ENCODE data around the gene TNFSF4. TPM values are rescaled to one million over a fixed set of nuclear protein-coding genes. Genes with fewer than 3 reads are reported as not detected.

Gene TNFSF4, protein sequence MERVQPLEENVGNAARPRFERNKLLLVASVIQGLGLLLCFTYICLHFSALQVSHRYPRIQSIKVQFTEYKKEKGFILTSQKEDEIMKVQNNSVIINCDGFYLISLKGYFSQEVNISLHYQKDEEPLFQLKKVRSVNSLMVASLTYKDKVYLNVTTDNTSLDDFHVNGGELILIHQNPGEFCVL
- 0.15 and 0.31 TPM in 2 replicates for total RNA-seq (2022)
- percentile 27 among the genes with signal in this experiment for Bru-seq, nascent RNA
- percentile 25 among the genes with signal in this experiment for BruChase-seq, experiment 1, labeled RNA remaining after a 6-hour chase
- BruChase-seq, experiment 2, labeled RNA remaining after a 2-hour chase = percentile 24 among the genes with signal in this experiment
- long read RNA-seq = 0 reads

- Mint-ChIP-seq H3K4me1 (ENCODE audit: low read depth, unreplicated experiment) (peaks cover 32% of the 10 kb centered on the region), H3K27me3 (ENCODE audit: unreplicated experiment) (no peaks in the 10 kb centered on the region), H3K9me3 (ENCODE audit: low read depth, unreplicated experiment) (no peaks in the 10 kb centered on the region), H3K27ac (ENCODE audit: unreplicated experiment) (no peak within 1 kb of the TSS), H3K36me3 (ENCODE audit: insufficient read depth, unreplicated experiment) (no peaks in the 10 kb centered on the region), H3K4me3 (ENCODE audit: low read depth, unreplicated experiment) (no peak within 1 kb of the TSS)
- no peak for DNase-seq
- BruUV-seq (replicated peaks) = no TSS peak
- no peak for TF ChIP-seq CTCF (IDR thresholded peaks at IDR 0.05; ENCODE audit: unreplicated experiment)
- intact Hi-C loops (cut with micrococcal nuclease; ENCODE audit: unreplicated experiment) = no loop called here
- CTCF ChIA-PET = interaction anchor here (0.6 kb wide), 1 partner anchor 612 kb away, joined by 3 read pairs; no protein-coding TSS in a partner anchor
Measured at GRCh38 chr1:173206816-173207568, at the start of gene TNFSF4. TSS of gene TNFSF4 (minus strand) at chr1:173207331. CDS start at chr1:173207176, 155 bp downstream.

DNA sequence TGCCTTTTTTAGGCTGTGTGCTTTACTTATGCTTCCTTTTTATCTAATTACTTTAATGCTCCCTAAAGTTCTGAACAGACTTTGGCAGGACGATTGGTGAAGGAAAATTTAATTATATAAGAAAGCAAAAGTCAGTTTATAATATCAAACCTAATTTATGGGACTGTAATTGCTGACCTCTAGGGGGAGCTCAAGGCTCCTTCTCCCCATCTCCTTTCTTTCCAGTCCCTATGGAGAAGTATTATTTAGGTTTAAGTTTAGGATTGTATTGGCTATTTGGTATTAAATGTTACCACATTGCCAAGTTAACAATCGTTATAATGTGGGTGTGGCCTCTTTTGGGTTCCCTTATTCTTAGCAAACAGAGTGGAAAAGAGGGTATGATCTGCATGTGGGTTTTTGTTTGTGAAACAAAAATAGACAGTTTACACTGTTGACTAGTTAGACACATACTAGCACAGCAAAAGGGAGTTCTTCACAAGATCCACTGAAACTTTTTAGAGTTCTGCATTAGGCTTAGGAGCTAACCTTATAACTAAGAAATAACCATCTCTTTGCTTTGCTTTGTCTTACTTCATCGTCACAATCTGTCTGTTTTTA lies 48.2 kb upstream of the TNFSF4 start:
- BruUV-seq (replicated peaks) = no TSS peak
- Mint-ChIP-seq H3K36me3 (ENCODE audit: insufficient read depth, unreplicated experiment) (no peaks in the 10 kb centered on the region), H3K4me3 (ENCODE audit: low read depth, unreplicated experiment) (no peak overlapping the region), H3K4me1 (ENCODE audit: low read depth, unreplicated experiment) (no peaks in the 10 kb centered on the region), H3K9me3 (ENCODE audit: low read depth, unreplicated experiment) (peaks cover 5% of the 10 kb centered on the region), H3K27me3 (ENCODE audit: unreplicated experiment) (no peaks in the 10 kb centered on the region), H3K27ac (ENCODE audit: unreplicated experiment) (no peak overlapping the region)
- intact Hi-C loops (cut with micrococcal nuclease; ENCODE audit: unreplicated experiment) = loop anchor here (5.0 kb wide), 1 partner anchor 152 kb away; no protein-coding TSS in a partner anchor
- peak; percentile 45 for DNase-seq
- no peak for TF ChIP-seq CTCF (IDR thresholded peaks at IDR 0.05; ENCODE audit: unreplicated experiment)
- CTCF ChIA-PET = interaction anchor here (0.8 to 1.4 kb wide), 4 partner anchors 10 to 429 kb away, joined by 3 to 4 read pairs (median 3); no protein-coding TSS in a partner anchor

GRCh38 chr1:173253046-173253445 lies 45.9 kb upstream of the TNFSF4 start:
- no peak for TF ChIP-seq CTCF (IDR thresholded peaks at IDR 0.05; ENCODE audit: unreplicated experiment)
- no TSS peak for BruUV-seq (replicated peaks)
- H3K27ac Mint-ChIP-seq (ENCODE audit: unreplicated experiment) = no peak overlapping the region
- no peaks in the 10 kb centered on the region for H3K27me3 Mint-ChIP-seq (ENCODE audit: unreplicated experiment)
- CTCF ChIA-PET = no interaction called here
- no peak overlapping the region for H3K4me3 Mint-ChIP-seq (ENCODE audit: low read depth, unreplicated experiment)
- intact Hi-C loops (cut with micrococcal nuclease; ENCODE audit: unreplicated experiment) = no loop called here
- H3K4me1 Mint-ChIP-seq (ENCODE audit: low read depth, unreplicated experiment) = no peaks in the 10 kb centered on the region
- DNase-seq = no peak
- no peaks in the 10 kb centered on the region for H3K36me3 Mint-ChIP-seq (ENCODE audit: insufficient read depth, unreplicated experiment)
- no peaks in the 10 kb centered on the region for H3K9me3 Mint-ChIP-seq (ENCODE audit: low read depth, unreplicated experiment)

DNA sequence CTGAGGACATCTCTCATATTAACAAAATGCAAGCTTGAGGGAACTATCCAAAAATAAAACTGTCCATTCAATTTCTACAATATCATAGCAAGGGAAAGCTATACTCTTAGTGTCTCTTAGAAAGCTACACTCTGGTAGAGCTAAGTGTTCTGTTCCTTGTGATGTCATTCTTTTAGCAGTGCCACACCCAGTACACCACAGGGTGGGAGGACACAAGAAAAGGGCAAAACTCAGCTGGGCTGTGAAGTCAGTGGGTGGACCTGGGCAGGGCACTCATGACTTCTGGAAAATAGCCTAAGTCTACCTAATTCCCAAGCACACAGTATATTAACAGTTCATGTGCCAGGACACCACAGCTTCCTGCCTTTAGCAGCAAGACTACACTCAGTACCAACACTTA lies 42.2 kb upstream of the TNFSF4 start:
- H3K27ac Mint-ChIP-seq (ENCODE audit: unreplicated experiment) = no peak overlapping the region
- H3K4me3 Mint-ChIP-seq (ENCODE audit: low read depth, unreplicated experiment) = no peak overlapping the region
- H3K36me3 Mint-ChIP-seq (ENCODE audit: insufficient read depth, unreplicated experiment) = no peaks in the 10 kb centered on the region
- no peaks in the 10 kb centered on the region for H3K4me1 Mint-ChIP-seq (ENCODE audit: low read depth, unreplicated experiment)
- TF ChIP-seq CTCF (IDR thresholded peaks at IDR 0.05; ENCODE audit: unreplicated experiment) = no peak
- CTCF ChIA-PET = interaction anchor here (0.5 kb wide), 1 partner anchor 1897 kb away, joined by 5 read pairs; no protein-coding TSS in a partner anchor
- no peaks in the 10 kb centered on the region for H3K27me3 Mint-ChIP-seq (ENCODE audit: unreplicated experiment)
- BruUV-seq (replicated peaks) = no TSS peak
- intact Hi-C loops (cut with micrococcal nuclease; ENCODE audit: unreplicated experiment) = no loop called here
- no peak for DNase-seq
- H3K9me3 Mint-ChIP-seq (ENCODE audit: low read depth, unreplicated experiment) = no peaks in the 10 kb centered on the region

Data from Calu3 (cell line).